ENCODE data around the gene FAM149A.

The FAM149A gene

GRCh38 chr4:186069729-186070128 lies 34.8 kb upstream of the FAM149A start:
- TF ChIP-seq SUZ12 (IDR thresholded peaks at IDR 0.05; ENCODE audit: extremely low read depth, insufficient read depth, insufficient read length): no peak
- TF ChIP-seq YY1 (IDR thresholded peaks at IDR 0.05; ENCODE audit: insufficient read depth, insufficient read length): no peak
- no peak for TF ChIP-seq ZNF274 (IDR thresholded peaks at IDR 0.05; ENCODE audit: low read depth, low read length)
- no peaks in the 10 kb centered on the region for H3K9me3 ChIP-seq (ENCODE audit: insufficient read depth, low read length)
- H3K4me3 ChIP-seq (ENCODE audit: insufficient read length, low read depth): no peak overlapping the region
- no peak for DNase-seq (ENCODE audit: low read depth, low spot score)
- H3K27me3 ChIP-seq (ENCODE audit: insufficient read depth, insufficient read length): no peaks in the 10 kb centered on the region
- H3K36me3 ChIP-seq (ENCODE audit: insufficient read depth, insufficient read length, low read length): no peaks in the 10 kb centered on the region
- H3K4me1 ChIP-seq (ENCODE audit: insufficient read depth, insufficient read length): no peaks in the 10 kb centered on the region
- no peak overlapping the region for H3K9ac ChIP-seq (ENCODE audit: insufficient read length, low read depth)

GRCh38 chr4:186072516-186072915 lies 32.0 kb upstream of the FAM149A start:
- TF ChIP-seq ZNF274 (IDR thresholded peaks at IDR 0.05; ENCODE audit: low read depth, low read length) (no peak), YY1 (IDR thresholded peaks at IDR 0.05; ENCODE audit: insufficient read depth, insufficient read length) (no peak), SUZ12 (IDR thresholded peaks at IDR 0.05; ENCODE audit: extremely low read depth, insufficient read depth, insufficient read length) (no peak)
- DNase-seq (ENCODE audit: low read depth, low spot score): no peak
- Histone ChIP-seq H3K36me3 (ENCODE audit: insufficient read depth, insufficient read length, low read length) (no peaks in the 10 kb centered on the region), H3K9ac (ENCODE audit: insufficient read length, low read depth) (no peak overlapping the region), H3K27me3 (ENCODE audit: insufficient read depth, insufficient read length) (no peaks in the 10 kb centered on the region), H3K4me3 (ENCODE audit: insufficient read length, low read depth) (no peak overlapping the region), H3K9me3 (ENCODE audit: insufficient read depth, low read length) (no peaks in the 10 kb centered on the region), H3K4me1 (ENCODE audit: insufficient read depth, insufficient read length) (no peaks in the 10 kb centered on the region)

- no peaks in the 10 kb centered on the region for H3K27me3 ChIP-seq (ENCODE audit: insufficient read depth, insufficient read length)
- no peak for DNase-seq (ENCODE audit: low read depth, low spot score)
- TF ChIP-seq SUZ12 (IDR thresholded peaks at IDR 0.05; ENCODE audit: extremely low read depth, insufficient read depth, insufficient read length) (no peak), YY1 (IDR thresholded peaks at IDR 0.05; ENCODE audit: insufficient read depth, insufficient read length) (no peak), ZNF274 (IDR thresholded peaks at IDR 0.05; ENCODE audit: low read depth, low read length) (no peak)
These were observed 30.3 kb upstream of the FAM149A start for GRCh38 chr4:186074189-186074588.

GRCh38 chr4:186078981-186079638 lies 25.4 kb upstream of the FAM149A start:
- Histone ChIP-seq H3K4me1 (ENCODE audit: insufficient read depth, insufficient read length) (no peaks in the 10 kb centered on the region), H3K9ac (ENCODE audit: insufficient read length, low read depth) (no peak overlapping the region), H3K9me3 (ENCODE audit: insufficient read depth, low read length) (peaks cover 9% of the 10 kb centered on the region; the same call in 1 of the 2 replicates), H3K27me3 (ENCODE audit: insufficient read depth, insufficient read length) (no peaks in the 10 kb centered on the region), H3K4me3 (ENCODE audit: insufficient read length, low read depth) (no peak overlapping the region), H3K36me3 (ENCODE audit: insufficient read depth, insufficient read length, low read length) (no peaks in the 10 kb centered on the region)
- no peak for DNase-seq (ENCODE audit: low read depth, low spot score)
- TF ChIP-seq YY1 (IDR thresholded peaks at IDR 0.05; ENCODE audit: insufficient read depth, insufficient read length): no peak
- TF ChIP-seq ZNF274 (IDR thresholded peaks at IDR 0.05; ENCODE audit: low read depth, low read length): no peak
- no peak for TF ChIP-seq SUZ12 (IDR thresholded peaks at IDR 0.05; ENCODE audit: extremely low read depth, insufficient read depth, insufficient read length)

More at GRCh38 chr4:186074189-186074588, 30.3 kb upstream of the FAM149A start:
- Histone ChIP-seq H3K36me3 (ENCODE audit: insufficient read depth, insufficient read length, low read length) (no peaks in the 10 kb centered on the region), H3K9ac (ENCODE audit: insufficient read length, low read depth) (no peak overlapping the region), H3K9me3 (ENCODE audit: insufficient read depth, low read length) (no peaks in the 10 kb centered on the region), H3K4me1 (ENCODE audit: insufficient read depth, insufficient read length) (no peaks in the 10 kb centered on the region), H3K4me3 (ENCODE audit: insufficient read length, low read depth) (no peak overlapping the region)

GRCh38 chr4:186079694-186080093 lies 24.8 kb upstream of the FAM149A start:
- no peak overlapping the region for H3K9ac ChIP-seq (ENCODE audit: insufficient read length, low read depth)
- no peaks in the 10 kb centered on the region for H3K36me3 ChIP-seq (ENCODE audit: insufficient read depth, insufficient read length, low read length)
- peaks cover 9% of the 10 kb centered on the region; the same call in 1 of the 2 replicates for H3K9me3 ChIP-seq (ENCODE audit: insufficient read depth, low read length)
- H3K4me1 ChIP-seq (ENCODE audit: insufficient read depth, insufficient read length): no peaks in the 10 kb centered on the region
- H3K27me3 ChIP-seq (ENCODE audit: insufficient read depth, insufficient read length): no peaks in the 10 kb centered on the region
- TF ChIP-seq SUZ12 (IDR thresholded peaks at IDR 0.05; ENCODE audit: extremely low read depth, insufficient read depth, insufficient read length) (no peak), ZNF274 (IDR thresholded peaks at IDR 0.05; ENCODE audit: low read depth, low read length) (no peak), YY1 (IDR thresholded peaks at IDR 0.05; ENCODE audit: insufficient read depth, insufficient read length) (no peak)
- H3K4me3 ChIP-seq (ENCODE audit: insufficient read length, low read depth): no peak overlapping the region
- no peak for DNase-seq (ENCODE audit: low read depth, low spot score)

GRCh38 chr4:186081202-186081807 lies 23.2 kb upstream of the FAM149A start:
- Histone ChIP-seq H3K9me3 (ENCODE audit: insufficient read depth, low read length) (peaks cover 9% of the 10 kb centered on the region; the same call in 1 of the 2 replicates), H3K36me3 (ENCODE audit: insufficient read depth, insufficient read length, low read length) (no peaks in the 10 kb centered on the region), H3K27me3 (ENCODE audit: insufficient read depth, insufficient read length) (no peaks in the 10 kb centered on the region), H3K9ac (ENCODE audit: insufficient read length, low read depth) (peak overlapping the region; percentile 46), H3K4me1 (ENCODE audit: insufficient read depth, insufficient read length) (no peaks in the 10 kb centered on the region), H3K4me3 (ENCODE audit: insufficient read length, low read depth) (peak overlapping the region; percentile 27)
- peak; percentile 72 for DNase-seq (ENCODE audit: low read depth, low spot score)
- no peak for TF ChIP-seq SUZ12 (IDR thresholded peaks at IDR 0.05; ENCODE audit: extremely low read depth, insufficient read depth, insufficient read length)
- TF ChIP-seq YY1 (IDR thresholded peaks at IDR 0.05; ENCODE audit: insufficient read depth, insufficient read length): no peak
- no peak for TF ChIP-seq ZNF274 (IDR thresholded peaks at IDR 0.05; ENCODE audit: low read depth, low read length)

- Histone ChIP-seq H3K9ac (ENCODE audit: insufficient read length, low read depth) (no peak overlapping the region), H3K4me3 (ENCODE audit: insufficient read length, low read depth) (no peak overlapping the region), H3K4me1 (ENCODE audit: insufficient read depth, insufficient read length) (no peaks in the 10 kb centered on the region), H3K9me3 (ENCODE audit: insufficient read depth, low read length) (peaks cover 9% of the 10 kb centered on the region; the same call in 1 of the 2 replicates), H3K36me3 (ENCODE audit: insufficient read depth, insufficient read length, low read length) (no peaks in the 10 kb centered on the region), H3K27me3 (ENCODE audit: insufficient read depth, insufficient read length) (no peaks in the 10 kb centered on the region)
- DNase-seq (ENCODE audit: low read depth, low spot score): no peak
- TF ChIP-seq YY1 (IDR thresholded peaks at IDR 0.05; ENCODE audit: insufficient read depth, insufficient read length) (no peak), ZNF274 (IDR thresholded peaks at IDR 0.05; ENCODE audit: low read depth, low read length) (no peak), SUZ12 (IDR thresholded peaks at IDR 0.05; ENCODE audit: extremely low read depth, insufficient read depth, insufficient read length) (no peak)
These were observed 22.3 kb upstream of the FAM149A start for GRCh38 chr4:186082221-186082620.

Data from NT2/D1 (cell line).